MM.1S (cell line): ENCODE measurements around the gene ADCYAP1R1.

ENCODE experiments used
- EZH2 ChIP-seq: fragments of 300-600 bp; sonication (generic); optimal IDR thresholded peaks from 2 replicates; pipeline ENCODE3; 2017; ENCODE audit warnings: low read depth, mild to moderate bottlenecking, antibody characterized with exemption, low read length, mixed read lengths
- EZH2phosphoT487 ChIP-seq: fragments of 300-600 bp; sonication (generic); IDR thresholded peaks from 2 replicates; pipeline ENCODE4 v1.6.1; 2018; ENCODE audit warnings: antibody characterized with exemption, low read length
- TF ChIP-seq, protein P1 (sequence below): fragments of 300-600 bp; sonication (generic); IDR thresholded peaks from 2 replicates; pipeline ENCODE4 v1.5.1; 2016; ENCODE audit warnings: antibody characterized with exemption, low read length, mixed read lengths

DNA sequence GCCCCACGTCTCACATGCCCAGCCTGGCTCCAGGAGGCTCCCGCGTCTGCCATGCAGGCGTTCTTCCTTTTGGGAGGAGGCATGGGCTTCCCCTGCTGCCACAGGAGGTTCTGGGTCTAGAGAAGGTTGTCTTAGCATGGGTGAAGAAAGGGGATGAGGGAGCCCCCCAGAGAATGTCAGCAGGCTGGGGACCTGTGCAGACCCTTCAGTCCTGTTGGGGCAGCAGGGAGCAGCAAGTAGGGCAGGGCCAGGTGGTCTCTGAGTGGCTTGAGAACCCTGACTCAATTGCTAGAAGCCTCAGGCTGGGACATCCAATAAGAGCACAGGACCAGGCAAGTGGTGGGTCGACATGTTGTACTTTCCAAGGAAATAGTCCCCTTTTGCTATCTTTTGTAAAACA, 34.4 kb upstream of the ADCYAP1R1 start:
- TF ChIP-seq, protein P1, sequence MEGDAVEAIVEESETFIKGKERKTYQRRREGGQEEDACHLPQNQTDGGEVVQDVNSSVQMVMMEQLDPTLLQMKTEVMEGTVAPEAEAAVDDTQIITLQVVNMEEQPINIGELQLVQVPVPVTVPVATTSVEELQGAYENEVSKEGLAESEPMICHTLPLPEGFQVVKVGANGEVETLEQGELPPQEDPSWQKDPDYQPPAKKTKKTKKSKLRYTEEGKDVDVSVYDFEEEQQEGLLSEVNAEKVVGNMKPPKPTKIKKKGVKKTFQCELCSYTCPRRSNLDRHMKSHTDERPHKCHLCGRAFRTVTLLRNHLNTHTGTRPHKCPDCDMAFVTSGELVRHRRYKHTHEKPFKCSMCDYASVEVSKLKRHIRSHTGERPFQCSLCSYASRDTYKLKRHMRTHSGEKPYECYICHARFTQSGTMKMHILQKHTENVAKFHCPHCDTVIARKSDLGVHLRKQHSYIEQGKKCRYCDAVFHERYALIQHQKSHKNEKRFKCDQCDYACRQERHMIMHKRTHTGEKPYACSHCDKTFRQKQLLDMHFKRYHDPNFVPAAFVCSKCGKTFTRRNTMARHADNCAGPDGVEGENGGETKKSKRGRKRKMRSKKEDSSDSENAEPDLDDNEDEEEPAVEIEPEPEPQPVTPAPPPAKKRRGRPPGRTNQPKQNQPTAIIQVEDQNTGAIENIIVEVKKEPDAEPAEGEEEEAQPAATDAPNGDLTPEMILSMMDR: no peak
- TF ChIP-seq EZH2 (no peak), EZH2phosphoT487 (no peak)
